Activated CD4-positive, alpha-beta T cell treated with anti-CD3 and anti-CD28 coated beads, Interleukin-2, amount 50 U/mL, for 24 hours (primary cell): ENCODE results near the gene FTSJ3.
"Not testable (repeated sequence)": the region's sequence is repeated elsewhere in the genome, so short reads cannot be mapped to it uniquely, and the experiment has no call there.

ENCODE experiments used
- DNase-seq, 2 donors: peaks; one replicate each; pipeline ENCODE4 v3.0.0-alpha.2; 2020; ENCODE audit warnings: low read depth in 1 of 2, low spot score in 1 of 2

The FTSJ3 gene

GRCh38 chr17:63830904-63831491, 3.5 kb upstream of the FTSJ3 start:
- DNase-seq: no peak

GRCh38 chr17:63830278-63830677, 2.8 kb upstream of the FTSJ3 start:
- no peak for DNase-seq

DNA sequence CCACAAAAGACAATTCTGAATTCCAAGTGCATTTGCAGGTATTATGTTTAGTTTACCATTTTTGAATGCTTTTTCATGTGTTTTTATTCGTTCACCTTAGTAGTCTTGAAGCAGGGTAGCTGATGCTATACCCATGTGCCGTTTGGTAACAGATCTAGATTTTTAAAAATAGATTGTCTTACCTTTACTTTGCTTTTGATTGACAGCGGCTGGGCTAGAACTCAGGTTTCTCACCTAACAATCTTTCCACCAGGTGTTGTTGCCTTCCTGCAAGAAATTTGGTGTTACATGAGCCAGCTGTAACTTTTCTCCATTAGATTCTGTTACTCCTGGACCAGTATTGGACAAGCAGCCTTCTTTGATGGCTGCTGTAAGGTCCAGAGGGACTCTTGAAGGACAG, 1.5 kb upstream of the FTSJ3 start:
- no peak for DNase-seq

DNA sequence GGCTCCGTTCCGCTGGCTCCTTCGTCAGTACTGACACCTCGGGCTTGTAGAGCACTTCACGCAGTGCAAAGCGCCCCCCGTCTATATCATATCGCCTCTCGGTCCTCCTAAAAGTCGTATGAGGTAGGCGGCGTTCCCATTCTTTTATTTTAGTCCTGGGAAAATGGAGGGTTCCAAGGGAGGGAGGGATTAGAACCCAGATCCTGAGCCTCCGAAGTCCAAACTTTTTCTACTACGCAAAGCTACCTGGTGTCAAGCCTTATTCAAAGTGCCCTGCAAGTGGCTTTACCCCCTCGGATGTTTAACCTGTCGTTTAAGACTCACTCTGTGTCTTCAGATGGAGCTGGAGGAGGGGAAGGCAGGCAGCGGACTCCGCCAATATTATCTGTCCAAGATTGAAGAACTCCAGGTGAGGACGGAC, 348 bp upstream of the FTSJ3 start:
- no peak for DNase-seq

- DNase-seq: no peak
Observed at GRCh38 chr17:63826468-63827001, 928 bp downstream of the FTSJ3 start.

DNA sequence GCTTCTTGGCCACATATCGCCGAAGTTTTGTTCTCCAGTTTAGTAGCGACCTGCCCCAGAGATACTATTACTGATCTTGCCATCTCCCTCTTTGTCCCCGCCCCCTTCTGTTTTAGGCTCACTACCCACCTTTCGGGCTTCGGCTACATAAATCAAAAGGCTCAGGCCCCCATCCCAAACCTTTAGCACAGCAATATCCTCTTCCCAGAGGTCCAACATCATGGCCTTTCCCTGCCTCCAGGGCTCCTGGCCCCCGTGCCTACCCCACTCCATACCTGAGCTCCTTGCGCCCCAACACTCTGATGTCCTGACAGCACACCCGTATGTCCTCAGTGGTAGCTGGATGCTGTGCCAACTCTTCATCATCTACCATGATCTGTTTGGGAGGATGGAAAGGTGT, 3.1 kb downstream of the FTSJ3 start:
- no peak for DNase-seq

GRCh38 chr17:63823659-63824331, 3.7 kb downstream of the FTSJ3 start:
- DNase-seq: no peak

DNA sequence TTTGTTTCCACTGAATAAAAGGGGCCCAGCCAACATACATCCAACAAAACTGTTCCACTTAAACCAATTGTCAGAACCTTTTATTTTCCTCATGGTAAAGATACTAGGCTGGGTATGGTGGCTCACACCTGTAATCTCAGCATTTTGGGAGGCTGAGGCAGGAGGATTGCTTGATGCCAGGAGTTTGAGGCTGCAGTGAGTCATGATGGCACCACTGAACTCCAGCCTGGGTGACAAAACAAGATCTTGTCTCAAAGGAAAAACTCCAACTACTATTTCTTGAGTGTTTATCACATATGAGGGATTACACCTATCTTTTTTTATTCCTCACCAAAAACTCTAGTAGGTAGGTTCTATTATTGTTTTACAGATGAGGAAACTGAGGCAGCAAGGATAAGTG, 4.9 kb downstream of the FTSJ3 start:
- no peak for DNase-seq

DNA sequence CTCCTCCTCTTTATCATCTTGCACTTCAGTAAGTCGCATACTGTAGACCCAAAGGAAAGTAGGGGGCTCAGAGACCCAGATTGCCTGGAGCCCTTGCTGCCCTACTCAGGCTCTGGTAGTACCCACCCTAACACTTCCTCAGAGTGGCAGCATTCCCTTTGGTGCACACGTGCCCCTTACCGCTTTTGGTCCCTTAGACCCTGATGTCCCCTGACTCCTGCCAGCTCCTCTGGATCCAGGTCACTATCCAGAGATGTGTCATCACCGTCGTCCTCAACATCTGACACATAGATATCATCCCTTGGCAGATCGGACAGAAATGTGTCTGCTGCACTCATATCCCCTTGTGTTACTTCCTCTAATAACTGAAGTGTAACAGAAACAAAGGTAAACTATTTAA, 5.7 kb downstream of the FTSJ3 start:
- DNase-seq: no peak

DNA sequence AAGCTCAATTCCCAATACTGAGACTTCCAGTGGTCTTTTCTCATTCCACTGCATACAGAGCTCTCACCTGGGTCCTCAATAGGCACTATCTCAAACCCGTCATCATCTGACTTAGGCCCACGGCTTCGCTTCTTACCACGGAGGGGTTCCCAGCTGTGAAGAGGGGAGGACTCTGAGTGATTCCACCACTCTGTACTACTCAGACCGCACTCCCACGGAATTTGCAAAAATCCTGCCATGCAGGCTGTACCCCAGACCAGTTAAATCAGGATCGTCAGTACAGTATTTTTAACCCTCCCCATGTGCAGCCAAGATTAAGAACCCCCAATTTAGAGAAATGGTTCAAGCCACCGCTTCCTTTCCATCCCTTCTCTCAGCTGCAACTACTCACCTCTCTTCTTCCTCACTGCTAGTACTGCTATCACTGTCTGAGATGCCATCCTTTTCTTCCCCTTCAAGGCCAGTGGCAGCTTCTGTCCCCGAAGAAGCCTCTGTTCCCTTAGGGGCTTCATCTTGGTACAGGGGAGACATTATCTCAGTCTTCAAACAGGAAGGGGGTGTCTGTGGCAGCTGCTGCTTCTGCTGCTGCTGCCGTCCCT, 6.4 kb downstream of the FTSJ3 start:
- DNase-seq: no peak

- DNase-seq: no peak
Observed at GRCh38 chr17:63819585-63820537, 7.6 kb downstream of the FTSJ3 start.

DNA sequence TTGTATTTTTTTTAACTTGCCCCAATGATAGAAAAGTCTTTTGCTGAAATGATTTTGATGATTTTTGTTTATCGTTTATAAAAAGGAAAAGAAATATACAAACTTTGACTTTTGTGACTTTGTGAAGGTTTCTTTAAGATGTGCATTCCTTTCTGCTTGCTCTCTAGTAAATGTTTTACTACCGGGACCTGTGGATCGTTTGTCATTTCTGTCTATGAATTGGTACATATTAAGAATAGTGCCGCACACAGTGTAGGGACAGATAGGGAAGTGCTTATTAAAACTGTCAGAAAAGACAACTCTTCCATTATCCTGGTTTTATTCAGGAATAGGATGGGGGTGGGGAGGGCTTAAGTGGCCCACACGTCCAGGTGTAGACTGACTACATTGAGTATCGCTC, 8.3 kb downstream of the FTSJ3 start:
- DNase-seq: no peak

GRCh38 chr17:63817736-63818385, 9.6 kb downstream of the FTSJ3 start:
- no peak for DNase-seq

DNA sequence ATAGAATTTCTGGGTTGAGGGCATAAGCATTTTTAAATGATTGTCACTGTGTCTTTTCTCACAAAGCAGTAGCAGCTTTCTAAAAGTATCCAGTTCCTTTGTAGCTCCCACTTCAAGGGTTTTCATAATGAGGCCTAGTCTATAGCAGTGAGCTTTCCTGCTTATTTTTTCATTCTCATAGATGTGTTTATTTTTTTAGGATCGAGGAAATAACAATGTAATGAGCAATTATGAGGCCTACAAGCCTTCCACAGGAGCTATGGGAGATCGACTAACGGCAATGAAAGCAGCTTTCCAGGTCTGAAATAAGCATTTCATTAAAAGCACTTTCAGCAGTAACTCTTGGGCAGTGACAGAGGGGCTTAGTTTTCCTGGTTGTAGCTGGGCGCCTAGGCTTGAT, 10.8 kb downstream of the FTSJ3 start:
- no peak for DNase-seq

GRCh38 chr17:63816123-63816522, 11.3 kb downstream of the FTSJ3 start:
- DNase-seq: no peak

DNA sequence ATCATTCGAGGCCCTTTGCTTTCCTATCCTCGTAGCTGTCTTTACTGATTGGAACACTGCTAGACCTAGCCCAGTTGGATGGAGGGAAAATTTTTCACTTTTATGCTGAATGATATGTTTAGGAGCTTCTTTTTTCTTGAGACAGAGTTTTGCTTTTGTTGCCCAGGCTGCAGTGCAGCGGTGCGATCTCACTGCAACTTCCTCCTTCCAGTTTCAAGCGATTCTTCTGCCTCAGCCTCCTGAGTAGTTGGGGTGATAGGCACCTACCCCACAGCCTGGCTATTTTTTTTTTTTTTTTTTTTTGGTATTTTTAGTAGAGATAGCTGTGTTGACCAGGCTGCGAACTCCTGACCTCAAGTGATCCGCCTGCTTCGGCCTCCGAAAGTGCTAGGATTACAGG, 17.5 kb downstream of the FTSJ3 start:
- no peak for DNase-seq

DNA sequence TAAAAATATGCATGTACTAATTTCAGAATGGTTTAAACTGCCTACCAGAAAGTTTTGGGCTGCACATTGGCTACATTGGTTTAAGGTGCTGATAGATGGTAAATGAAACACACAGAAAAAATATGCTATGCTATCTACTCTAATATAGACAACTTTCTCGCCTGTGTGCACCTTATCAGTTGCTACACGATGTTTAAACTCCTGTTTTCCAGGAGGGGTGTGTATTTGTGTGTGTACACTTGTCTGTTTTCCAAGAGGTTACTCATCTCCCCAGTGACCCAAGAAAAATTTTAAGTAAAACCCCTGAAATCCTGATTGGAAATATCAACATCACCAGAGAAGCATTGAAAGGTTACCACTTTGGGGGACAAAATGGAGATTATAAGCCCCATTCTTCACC, 21.9 kb downstream of the FTSJ3 start:
- DNase-seq: no peak

- no peak for DNase-seq
Observed at GRCh38 chr17:63804328-63804727, 23.1 kb downstream of the FTSJ3 start.

GRCh38 chr17:63800783-63801182, 26.7 kb downstream of the FTSJ3 start:
- no peak for DNase-seq

DNA sequence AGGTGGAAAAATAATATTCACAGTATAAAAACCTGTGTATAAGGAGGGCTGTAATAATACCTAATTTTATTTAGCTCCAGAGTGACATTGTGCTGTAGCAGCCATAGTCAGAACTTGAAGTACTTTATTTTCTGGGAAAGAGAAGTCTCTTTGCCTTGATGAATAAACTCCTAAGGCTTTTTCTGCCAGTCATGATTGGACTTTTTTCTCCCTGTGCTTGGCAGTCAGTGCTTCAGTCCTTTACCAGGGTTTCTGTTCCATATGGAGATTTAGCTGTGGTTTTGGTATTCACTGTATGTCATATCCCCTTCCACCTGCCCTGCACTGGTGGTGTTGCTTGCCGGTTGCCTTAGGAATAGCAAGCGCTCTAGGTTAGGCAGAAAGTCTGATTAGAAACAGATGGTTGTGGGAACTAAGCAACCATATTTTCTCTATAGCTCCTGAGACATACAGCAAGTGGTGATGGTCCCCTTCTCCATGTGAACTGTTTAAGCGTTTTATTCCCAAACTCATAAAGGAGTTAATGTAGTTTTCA, 28.8 kb downstream of the FTSJ3 start:
- DNase-seq: no peak

GRCh38 chr17:63796375-63796774, 31.1 kb downstream of the FTSJ3 start:
- not testable (repeated sequence) for DNase-seq
